Measurements from ENCODE around the gene SDK1.

GRCh38 chr7:4221043-4221442 lies 920.0 kb downstream of the SDK1 start:
- TF ChIP-seq POLR2A (IDR thresholded peaks at IDR 0.05): no peak
- no peak for TF ChIP-seq CTCF (IDR thresholded peaks at IDR 0.05)
